HG03565 (cell line): ENCODE data around the gene FAIM2.

Experiments
- ATAC-seq: cut with Tn5 transposase; IDR thresholded peaks from one replicate; pipeline ENCODE4 v1.9.1; 2021; ENCODE audit warnings: mild to moderate bottlenecking, moderate library complexity; ENCODE audit not compliant: unreplicated experiment

The FAIM2 gene

GRCh38 chr12:49920241-49920914 lies 16.7 kb upstream of the FAIM2 start:
- no peak for ATAC-seq

GRCh38 chr12:49917788-49918173 lies 14.1 kb upstream of the FAIM2 start:
- no peak for ATAC-seq

- no peak for ATAC-seq
Measured at GRCh38 chr12:49917166-49917787, 13.6 kb upstream of the FAIM2 start.

GRCh38 chr12:49916129-49916919 lies 12.6 kb upstream of the FAIM2 start:
- no peak for ATAC-seq

- ATAC-seq = no peak
Measured at GRCh38 chr12:49912345-49913255, 8.9 kb upstream of the FAIM2 start.

GRCh38 chr12:49911213-49911605 lies 7.5 kb upstream of the FAIM2 start:
- ATAC-seq = no peak

GRCh38 chr12:49910331-49911212 lies 6.9 kb upstream of the FAIM2 start:
- ATAC-seq = no peak

GRCh38 chr12:49909826-49910225 lies 6.1 kb upstream of the FAIM2 start:
- no peak for ATAC-seq

- ATAC-seq = no peak
Measured at GRCh38 chr12:49909356-49909755, 5.7 kb upstream of the FAIM2 start.

GRCh38 chr12:49907352-49907751 lies 3.7 kb upstream of the FAIM2 start:
- no peak for ATAC-seq

GRCh38 chr12:49905718-49906314 lies 2.1 kb upstream of the FAIM2 start:
- no peak for ATAC-seq

- no peak for ATAC-seq
Measured at GRCh38 chr12:49904601-49905000, 901 bp upstream of the FAIM2 start.

GRCh38 chr12:49903351-49903699 lies 375 bp downstream of the FAIM2 start:
- no peak for ATAC-seq

- ATAC-seq = no peak
Measured at GRCh38 chr12:49902399-49903350, 1.0 kb downstream of the FAIM2 start.

GRCh38 chr12:49901986-49902385 lies 1.7 kb downstream of the FAIM2 start:
- no peak for ATAC-seq

- no peak for ATAC-seq
Measured at GRCh38 chr12:49901026-49901425, 2.7 kb downstream of the FAIM2 start.

GRCh38 chr12:49900371-49900770 lies 3.3 kb downstream of the FAIM2 start:
- no peak for ATAC-seq

GRCh38 chr12:49899921-49900320 lies 3.8 kb downstream of the FAIM2 start:
- ATAC-seq = no peak
